IPS DF 19.7 (cell line): ENCODE measurements around the gene KLHDC10.
"Not testable (repeated sequence)": the region's sequence is repeated elsewhere in the genome, so short reads cannot be mapped to it uniquely, and the experiment has no call there.

Experiments
- DNase-seq: peaks from one replicate; pipeline ENCODE4 v3.0.0-alpha.2; 2013; ENCODE audit warnings: low read depth, low spot score

The KLHDC10 gene

DNA sequence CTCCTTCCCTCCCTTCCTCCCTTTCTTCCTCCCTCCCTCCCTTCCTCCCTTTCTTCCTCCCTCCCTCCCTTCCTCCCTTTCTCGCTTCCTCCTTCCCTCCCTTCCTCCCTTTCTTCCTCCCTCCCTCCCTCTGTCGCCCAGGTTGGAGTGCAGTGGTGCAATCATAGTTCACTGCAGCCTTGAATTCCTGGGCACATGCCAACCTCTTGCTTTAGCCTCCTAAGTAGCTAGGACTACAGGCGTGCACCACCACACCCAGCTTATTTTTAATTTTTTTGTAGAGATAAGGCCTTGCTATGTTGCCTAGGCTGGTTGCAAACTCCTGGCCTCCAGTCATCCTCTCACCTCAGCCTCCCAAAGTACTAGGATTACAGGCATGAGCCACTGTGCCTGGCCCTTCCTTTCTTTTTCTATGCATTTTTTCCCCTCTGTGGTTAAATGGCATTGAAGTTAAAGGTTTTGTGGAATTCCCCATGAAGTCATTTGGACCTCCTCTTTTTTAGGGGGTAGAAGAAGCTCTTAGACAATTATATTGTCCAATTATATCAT, 9.6 kb downstream of the KLHDC10 start:
- no peak for DNase-seq

DNA sequence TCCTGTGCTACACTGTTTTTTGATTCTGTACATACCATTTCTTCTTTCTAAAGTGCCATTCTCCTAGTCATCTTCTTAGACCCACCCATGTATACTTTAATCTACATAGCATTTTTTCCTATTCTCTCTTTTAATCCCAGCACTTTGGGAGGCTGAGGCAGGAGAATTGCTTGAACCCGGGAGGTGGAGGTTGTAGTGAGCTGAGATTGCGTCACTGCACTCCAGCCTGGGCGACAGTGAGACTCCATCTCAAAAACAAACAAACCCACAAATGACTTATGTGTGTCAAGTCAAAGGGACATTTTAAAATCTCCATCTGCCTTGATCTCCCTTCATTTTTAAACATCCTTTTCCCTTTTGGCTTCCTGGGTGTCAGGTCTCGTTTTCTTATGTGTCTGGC, 13.2 kb downstream of the KLHDC10 start:
- DNase-seq: not testable (repeated sequence)

DNA sequence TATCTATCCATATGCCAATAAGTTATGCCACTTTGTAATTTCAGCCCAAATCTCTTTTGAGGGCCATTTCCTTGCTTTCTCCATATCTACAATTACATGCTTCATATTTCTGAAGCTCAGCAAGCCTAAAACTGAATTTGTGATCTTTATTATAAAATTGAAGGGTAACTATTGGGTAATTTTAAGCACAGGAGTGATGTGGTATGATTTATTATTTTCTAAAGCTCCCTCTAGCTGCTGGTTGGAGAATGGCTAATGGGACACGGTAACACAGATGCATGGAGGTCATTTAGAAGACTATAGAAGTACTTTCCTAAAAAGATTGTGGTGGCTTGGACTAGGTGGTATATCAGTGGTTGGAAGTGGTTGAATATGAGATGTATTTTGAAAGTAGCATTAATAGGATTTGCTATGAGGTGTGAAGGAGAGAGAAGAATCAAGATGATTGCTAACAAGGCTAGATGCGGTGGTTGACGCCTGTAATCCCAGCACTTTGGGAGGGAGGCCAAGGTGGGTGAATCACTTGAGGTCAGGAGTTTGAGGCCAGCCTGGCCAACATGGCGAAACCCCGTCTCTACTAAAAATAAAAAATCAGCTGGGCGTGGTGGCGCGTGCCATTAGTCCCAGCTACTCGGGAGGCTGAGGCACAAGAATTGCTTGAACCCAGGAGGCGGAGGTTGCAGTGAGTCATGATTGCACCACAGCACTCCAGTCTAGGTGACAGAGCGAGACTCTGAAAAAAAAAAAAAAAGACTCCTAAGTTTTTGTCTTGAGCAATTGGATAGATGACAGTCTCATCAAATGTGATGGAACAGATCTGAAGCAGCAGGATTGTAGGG, 13.9 kb downstream of the KLHDC10 start:
- DNase-seq: no peak

DNA sequence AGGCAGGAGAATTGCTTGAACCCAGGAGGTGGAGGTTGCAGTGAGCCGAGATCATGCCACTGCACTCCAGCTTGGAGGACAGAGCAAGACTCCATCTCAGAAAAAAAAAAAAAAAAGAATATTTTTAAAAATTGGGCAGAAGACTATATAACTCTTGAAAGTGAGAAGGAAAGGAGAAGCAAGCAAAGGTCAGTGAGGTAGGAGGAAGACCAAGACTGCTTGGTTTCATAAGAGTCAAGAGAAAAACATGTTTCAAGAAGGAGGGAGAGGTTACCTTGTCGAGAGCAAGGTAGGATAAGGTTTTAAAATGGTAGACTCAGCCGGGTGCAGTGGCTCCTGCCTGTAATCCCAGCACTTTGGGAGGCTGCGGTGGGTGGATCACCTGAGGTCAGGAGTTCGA, 14.9 kb downstream of the KLHDC10 start:
- DNase-seq: not testable (repeated sequence)

DNA sequence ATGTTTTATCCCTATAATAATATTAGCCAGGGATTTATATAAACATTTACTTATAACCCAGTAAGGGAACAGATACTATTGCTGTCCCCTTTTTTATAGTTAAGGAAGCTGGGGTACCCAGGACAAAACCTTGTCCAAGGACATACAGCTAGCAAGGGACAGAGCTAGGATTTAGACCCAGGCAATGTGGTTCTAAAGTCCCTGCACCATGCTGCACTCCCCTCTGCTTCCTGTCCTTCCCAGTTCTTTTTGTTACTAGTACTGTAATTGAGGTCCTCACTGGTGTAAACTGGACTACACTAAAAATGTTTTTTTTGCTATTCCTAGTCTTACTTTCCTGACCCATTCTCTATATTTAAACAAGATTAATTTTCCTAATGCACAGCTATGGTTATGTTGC, 16.6 kb downstream of the KLHDC10 start:
- DNase-seq: no peak

DNA sequence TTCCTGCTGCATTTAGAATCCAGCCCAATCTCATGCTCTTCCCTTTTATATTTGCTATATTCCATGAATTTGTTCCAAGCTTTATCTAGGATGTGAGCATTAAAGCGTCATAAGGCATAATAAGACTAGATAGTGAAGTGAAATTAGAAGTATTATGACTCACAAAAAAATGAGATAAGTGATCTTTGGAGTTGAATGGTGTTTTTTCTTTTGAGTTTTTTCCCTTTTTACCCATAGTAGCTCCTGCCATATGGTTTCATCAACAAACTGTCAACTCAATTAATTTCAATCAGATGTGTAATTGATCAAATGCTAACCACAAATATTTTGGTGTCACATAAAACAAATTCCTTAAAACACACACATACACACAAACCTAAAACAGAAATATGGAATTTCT, 17.0 kb downstream of the KLHDC10 start:
- DNase-seq: no peak

DNA sequence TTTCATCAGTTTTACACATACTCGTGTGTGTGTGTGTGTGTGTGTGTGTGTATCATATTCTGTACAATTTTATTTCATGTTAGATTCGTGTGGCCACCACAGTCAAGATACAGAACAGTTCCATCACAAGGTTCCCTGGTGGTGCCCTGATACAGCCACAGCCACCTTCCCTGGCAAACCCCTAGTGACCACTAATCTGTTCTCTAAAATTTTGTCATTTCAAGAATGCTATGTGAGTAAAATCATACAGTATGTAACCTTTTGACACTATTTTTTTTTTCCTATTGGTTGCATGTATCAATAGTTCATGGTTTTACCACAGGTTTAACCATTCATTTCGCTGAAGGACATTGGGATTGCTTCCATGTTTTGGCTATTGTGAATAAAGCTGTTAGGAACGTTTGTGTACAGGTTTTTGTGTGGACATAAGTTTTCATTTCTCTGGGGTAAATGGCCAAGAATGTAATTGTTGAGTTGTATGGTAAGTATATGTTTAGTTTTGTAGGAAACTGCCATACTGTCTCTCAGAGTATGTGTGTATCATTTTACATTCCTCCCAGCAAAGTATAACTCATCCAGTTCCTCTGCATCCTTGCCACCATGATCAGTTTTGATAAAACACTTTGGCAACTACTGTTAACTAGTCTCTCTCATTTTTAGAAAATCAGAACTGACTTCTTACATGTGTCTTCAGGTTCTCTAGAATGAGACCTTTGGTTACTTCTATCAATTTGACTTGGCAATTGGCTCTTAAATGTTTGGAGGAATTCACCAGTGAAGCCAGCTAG, 20.6 kb downstream of the KLHDC10 start:
- DNase-seq: no peak

DNA sequence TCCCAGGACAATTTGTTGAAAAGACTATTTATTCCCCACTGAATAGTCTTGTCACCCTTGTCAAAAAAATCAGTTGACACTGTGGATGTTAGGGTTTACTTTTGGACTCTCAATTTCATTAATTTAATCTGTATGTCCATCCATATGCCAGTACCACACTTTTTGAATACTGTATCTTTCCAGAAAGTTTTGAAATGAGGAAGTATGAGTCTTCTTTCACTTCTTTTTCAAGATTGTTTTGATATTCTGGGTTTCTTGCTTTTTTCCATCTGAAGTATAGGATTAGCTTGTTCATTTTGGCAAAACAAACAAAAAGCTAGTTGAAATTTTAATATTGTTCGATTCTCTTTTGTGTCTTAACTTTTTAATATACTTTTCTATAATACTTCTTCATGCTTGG, 21.7 kb downstream of the KLHDC10 start:
- no peak for DNase-seq

DNA sequence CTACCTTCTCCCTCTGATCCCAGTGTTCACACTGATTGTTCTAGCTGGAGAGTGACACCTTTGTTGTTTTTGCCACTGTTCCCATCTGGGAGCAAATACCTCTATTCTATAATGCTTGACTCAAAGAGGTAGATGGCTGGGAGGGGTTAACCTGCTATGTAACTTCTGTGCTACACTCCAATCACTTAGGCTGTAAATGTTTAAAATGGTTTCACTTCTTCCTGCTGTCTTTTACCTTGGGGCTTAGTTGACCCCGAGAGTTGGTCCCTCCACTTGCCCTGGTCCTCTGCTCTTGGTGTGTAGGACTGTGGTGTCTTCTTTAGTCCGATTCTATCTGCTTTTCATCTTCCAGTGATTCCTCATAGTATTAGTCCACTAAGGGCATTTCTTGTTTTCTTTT, 22.3 kb downstream of the KLHDC10 start:
- DNase-seq: no peak

DNA sequence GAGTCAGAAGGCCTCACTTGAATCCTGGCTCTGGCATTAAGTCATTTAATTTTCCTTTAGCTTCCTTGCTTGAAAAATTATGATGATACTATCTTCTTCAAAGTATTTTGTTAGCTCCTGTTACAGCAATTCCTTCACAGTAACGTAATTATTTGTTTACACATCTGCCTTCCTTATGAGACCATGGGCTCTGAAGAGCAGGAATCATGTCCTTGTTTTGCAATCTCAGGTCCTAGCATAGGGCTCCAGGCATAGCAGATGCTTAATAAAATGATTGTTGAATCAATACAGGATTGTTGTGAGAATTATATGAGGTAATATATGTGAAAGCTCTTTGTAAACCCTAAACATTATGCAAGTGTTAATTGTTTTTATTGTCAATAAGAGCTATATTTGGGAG, 25.5 kb downstream of the KLHDC10 start:
- no peak for DNase-seq

DNA sequence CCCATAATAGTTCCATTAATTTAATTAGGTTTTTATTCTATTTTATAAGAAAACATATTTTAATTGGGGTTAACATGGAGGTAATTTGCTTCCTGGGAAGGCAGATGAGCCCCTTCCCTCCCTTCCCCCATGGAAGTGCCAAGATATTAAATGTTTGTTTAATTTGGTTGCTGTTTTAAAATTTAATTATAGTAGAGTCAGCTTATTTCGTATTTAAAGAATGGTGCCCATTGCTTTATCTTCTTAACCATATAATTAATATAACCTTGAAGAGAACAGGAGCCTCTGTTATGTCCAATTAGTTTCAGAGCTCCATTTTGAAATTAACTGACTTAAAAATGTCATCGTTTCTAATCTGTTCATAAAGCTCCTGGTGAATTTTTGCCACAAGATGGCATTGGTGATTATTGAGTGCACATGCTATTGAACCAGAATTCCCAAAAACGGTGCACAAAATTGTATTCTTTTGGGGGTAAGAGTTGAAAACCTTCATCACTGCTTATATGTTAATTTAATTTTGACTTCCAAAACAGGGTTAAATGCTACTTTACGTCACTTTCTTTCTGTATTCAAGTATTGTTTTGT, 26.0 kb downstream of the KLHDC10 start:
- no peak for DNase-seq

DNA sequence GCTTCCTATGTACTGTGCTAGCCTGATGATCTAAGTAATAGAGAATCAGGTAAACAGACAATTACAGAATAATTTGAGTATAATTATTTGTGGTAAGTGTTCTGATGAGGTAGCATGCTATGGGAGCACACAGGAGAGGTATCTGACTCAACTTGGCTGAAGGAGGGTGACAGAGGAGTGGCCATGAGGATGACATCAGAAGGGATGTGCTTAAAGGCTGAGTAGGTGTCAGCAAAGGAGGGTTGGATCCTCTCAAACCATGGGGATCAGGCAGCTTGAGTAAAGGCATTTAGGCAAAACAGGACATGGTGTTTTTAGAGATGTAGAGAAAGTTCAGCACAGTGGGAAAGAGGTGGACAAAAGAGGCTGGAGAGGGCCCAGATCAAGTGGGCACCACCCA, 29.0 kb downstream of the KLHDC10 start:
- no peak for DNase-seq

DNA sequence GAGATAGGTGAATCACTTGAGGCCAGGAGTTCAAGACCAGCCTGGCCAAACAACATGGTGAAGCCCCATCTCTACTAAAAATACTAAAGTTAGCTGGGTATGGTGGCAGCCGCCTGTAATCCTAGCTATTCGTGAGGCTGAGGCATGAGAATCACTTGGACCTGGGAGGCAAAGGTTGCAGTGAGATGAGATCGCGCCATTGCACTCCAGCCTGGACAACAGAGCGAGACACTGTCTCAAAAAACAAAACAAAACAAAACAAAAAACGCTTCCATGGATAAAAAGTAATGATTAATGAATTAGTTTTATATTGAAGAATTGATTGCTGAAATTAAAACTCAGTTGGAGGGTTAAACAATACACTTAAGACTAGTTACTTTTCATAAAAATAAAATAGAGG, 32.3 kb downstream of the KLHDC10 start:
- DNase-seq: no peak

DNA sequence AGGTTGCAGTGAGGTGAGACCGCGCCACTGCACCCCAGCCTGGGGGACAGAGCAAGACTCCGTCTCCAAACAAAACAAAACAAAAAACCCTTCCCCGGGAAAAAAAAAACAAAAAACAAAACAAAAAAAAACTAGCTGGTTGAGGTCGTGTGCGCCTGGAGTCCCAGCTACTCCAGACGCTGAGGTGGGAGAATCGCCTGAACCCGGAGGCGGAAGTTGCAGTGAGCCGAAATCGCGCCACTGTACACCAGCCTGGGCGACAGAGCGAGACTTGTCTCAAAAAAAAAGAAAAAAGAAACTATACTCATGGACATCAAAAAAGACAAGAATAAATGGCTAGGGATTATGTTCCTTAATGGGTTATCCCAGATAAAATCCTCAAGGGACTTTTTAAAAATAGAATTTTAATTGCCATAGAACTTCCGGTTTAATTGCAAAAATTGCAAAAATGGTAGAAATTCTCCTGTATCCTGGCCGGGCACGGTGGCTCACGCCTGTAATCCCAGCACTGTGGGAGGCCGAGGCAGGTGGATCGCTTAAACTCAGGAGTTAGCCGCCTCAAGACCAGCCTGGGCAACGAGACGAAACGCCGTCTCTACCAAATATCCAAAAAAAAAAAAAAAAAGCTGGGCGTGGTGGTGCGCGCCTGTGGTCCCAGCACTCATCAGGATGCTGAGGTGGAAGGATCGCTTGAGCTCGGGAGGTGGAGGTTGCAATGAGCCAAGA, 37.8 kb downstream of the KLHDC10 start:
- DNase-seq: no peak

DNA sequence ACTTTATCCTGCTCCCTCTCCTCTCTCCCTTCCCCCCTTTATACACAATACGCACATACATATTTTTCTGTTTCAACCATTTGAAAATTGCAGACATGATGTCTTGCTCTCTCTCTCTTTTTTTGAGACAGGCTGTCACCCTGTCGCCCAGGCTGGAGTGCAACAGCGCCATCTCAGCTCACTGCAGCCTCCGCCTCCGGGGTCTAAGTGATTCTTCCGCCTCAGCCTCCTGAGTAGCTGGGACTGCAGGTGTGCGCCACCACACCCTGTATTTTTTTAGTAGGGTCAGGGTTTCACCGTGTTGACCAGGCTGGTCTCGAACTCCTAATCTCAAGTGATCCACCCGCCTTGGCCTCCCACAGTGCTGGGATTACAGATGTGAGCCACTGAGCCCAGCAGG, 38.5 kb downstream of the KLHDC10 start:
- DNase-seq: no peak

DNA sequence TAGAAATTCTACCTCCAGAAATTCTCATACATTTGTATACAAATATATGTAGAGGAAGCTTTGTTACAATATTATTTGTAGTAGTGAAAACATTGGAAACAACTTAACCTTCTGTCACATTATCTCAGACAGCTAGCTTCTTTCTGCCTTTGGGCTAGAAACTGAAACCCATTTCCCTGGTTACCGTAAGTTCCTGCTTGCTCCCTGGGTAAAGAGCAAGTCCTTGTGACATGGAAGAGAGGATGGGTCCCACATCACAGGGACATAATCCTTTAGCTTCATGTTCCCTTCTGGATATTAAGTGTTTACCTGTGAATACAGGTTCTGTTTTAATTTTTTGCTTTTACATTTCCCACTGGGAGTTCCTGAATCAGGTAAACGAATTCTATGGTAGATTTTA, 41.8 kb downstream of the KLHDC10 start:
- no peak for DNase-seq

DNA sequence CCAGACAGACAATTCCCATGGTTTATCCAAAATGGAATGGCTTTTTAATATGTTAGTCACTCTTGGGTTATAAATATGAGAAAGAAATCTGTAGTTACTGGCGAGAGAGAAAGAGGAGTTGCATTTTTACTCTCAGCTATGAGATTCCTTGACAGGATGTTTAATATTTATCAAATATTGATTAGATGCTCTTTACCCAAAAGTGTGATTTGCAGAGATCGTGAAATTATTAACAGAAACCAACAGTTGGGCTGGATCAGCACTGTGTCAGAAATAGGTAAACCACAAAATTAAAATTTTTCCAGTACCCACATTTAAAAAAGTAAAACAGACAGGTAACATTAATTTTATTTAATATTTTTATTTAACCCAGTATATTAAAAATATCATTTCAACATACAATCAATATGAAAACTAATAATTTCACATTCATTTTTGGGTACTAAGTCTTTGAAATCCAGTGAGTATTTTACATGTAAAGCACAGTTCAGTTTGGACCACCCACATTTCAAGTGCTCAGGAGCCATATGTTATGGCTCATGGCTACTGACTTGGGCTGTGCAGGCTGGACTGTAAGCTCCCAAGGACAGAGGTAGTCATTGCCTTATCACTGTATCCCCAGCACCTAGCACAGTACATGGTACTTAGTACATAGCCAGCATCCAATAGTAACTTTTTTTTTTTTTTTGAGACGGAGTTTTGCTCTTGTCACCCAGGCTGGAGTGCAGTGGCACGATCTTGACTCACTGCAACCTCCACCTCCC, 42.5 kb downstream of the KLHDC10 start:
- DNase-seq: no peak

DNA sequence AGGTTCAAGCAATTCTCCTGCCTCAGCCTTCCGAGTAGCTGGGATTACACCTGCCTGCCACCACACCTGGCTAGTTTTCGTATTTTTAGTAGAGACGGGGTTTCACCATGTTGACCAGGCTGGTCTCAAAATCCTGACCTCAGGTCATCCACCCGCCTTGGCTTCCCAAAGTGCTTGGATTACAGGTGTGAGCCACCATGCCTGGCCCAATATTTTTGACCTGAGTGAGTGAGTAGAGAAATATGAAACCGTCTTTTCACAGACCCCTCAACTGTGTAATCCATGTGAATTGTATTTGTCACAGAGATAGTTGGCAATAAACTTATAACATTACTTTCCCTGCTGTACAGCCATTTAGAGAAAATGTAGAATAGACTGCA, 43.1 kb downstream of the KLHDC10 start:
- not testable (repeated sequence) for DNase-seq

DNA sequence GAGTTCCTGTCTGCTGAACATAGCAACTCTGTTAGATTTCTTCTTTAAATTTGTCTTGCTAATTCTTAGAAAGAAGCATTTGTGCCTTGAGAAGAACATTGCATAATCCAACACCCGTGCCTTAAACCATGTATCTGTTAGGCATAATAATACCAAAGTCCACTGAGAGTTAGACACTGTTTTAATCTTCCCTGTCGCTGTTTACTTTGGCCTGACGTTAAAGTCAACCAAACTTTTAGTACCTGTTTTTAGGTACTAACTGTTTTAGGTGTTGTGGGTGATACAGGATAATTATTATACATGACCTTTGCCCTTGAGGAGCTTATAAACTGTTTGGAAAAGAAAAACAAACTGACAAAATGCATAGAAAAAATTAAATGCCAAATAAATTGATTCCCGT, 43.6 kb downstream of the KLHDC10 start:
- no peak for DNase-seq

DNA sequence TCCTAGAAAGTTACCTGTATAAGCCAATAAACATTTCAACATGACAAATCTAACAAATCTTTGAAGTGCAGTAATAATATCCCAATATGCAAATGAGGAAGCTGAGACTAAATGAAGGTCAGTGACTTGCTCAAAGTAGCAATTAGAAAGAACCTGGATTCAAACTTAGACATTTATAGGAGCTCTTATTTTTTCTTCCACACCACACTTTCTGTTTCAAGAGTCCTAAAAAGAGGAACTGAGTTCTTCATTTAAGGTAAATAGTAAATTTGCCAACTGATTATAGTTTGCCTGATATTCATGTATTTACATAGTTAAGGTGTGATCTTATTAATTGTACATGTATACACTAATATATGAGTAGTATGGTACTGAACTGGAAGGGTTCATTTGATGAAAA, 44.0 kb downstream of the KLHDC10 start:
- DNase-seq: no peak

DNA sequence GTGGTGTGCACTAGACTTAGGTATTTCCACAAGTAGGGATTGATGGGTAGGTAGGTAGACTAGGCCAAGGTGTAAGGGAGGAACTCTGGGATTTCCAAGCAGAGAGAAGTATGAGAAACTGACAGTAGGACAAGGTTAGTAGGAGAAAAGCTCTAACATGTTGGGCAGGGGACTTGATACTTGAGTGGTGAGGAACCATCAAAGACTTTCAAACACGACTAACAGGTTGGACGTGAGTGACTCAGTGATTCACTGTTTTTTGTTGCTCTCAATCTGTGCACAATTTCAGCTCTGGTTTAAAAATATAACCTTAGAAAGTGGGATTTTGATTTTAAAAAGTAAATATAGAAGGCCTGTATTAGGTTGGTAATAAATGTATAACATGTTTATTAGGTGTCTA, 44.4 kb downstream of the KLHDC10 start:
- no peak for DNase-seq
